Measurements from ENCODE around the gene CDH12.

DNA sequence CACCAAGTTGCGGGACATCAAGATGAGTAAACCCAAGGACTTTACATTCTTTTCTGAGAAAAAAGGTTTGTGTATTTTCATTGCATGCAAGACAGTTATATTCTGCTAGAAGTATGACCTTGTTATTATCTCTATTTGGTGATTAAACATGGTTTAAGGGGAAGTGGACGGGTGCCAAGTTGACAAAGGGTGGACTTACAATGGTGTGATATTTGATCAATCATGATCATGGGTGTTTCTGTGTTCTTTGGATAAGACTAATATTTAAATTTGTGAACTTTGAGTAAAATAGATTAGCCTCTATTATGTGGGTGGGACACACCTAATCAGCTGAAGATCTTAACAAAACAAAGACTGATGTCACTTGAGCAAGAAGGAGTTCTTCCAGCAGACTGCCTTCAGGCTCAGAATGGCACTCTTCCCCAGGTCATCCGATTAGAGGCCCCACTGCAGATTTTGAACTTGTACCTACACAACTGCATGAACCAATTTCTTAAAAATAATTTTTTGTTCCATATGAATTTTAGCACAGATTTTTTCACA is 782.9 kb downstream of the CDH12 start:
- TF ChIP-seq POLR2A (IDR thresholded peaks at IDR 0.05) (no peak), CTCF (IDR thresholded peaks at IDR 0.05) (no peak), EP300 (IDR thresholded peaks at IDR 0.05) (no peak)

Data from ovary (tissue), 3 donors.